ENCODE data around the gene NDUFS8.

NDUFS8 gene

GRCh38 chr11:68041617-68042218 is 11.2 kb downstream of the NDUFS8 start:
- H3K4me3 ChIP-seq (ENCODE audit: low read length): no peak overlapping the region
- TF ChIP-seq CTCF (conservative IDR thresholded peaks at IDR 0.05; ENCODE audit: low read length): no peak
- no peak for DNase-seq (ENCODE audit: low read depth)

GRCh38 chr11:68042219-68043028 is 11.9 kb downstream of the NDUFS8 start:
- TF ChIP-seq CTCF (conservative IDR thresholded peaks at IDR 0.05; ENCODE audit: low read length): no peak
- DNase-seq (ENCODE audit: low read depth): no peak
- H3K4me3 ChIP-seq (ENCODE audit: low read length): no peak overlapping the region

GRCh38 chr11:68043029-68043348 is 12.5 kb downstream of the NDUFS8 start:
- DNase-seq (ENCODE audit: low read depth): no peak
- TF ChIP-seq CTCF (conservative IDR thresholded peaks at IDR 0.05; ENCODE audit: low read length): no peak
- H3K4me3 ChIP-seq (ENCODE audit: low read length): no peak overlapping the region

- no peak overlapping the region for H3K4me3 ChIP-seq (ENCODE audit: low read length)
- peak; percentile 40 for DNase-seq (ENCODE audit: low read depth)
- TF ChIP-seq CTCF (conservative IDR thresholded peaks at IDR 0.05; ENCODE audit: low read length): no peak
Measured at GRCh38 chr11:68043349-68044144, 13.1 kb downstream of the NDUFS8 start.

GRCh38 chr11:68044145-68044813 is 13.8 kb downstream of the NDUFS8 start:
- DNase-seq (ENCODE audit: low read depth): no peak
- no peak overlapping the region for H3K4me3 ChIP-seq (ENCODE audit: low read length)
- no peak for TF ChIP-seq CTCF (conservative IDR thresholded peaks at IDR 0.05; ENCODE audit: low read length)

GRCh38 chr11:68044898-68045351 is 14.4 kb downstream of the NDUFS8 start:
- no peak for DNase-seq (ENCODE audit: low read depth)
- H3K4me3 ChIP-seq (ENCODE audit: low read length): no peak overlapping the region
- TF ChIP-seq CTCF (conservative IDR thresholded peaks at IDR 0.05; ENCODE audit: low read length): no peak

All from AG10803 (cell line).